Measurements from ENCODE around the gene GAPVD1.

Gene GAPVD1

DNA sequence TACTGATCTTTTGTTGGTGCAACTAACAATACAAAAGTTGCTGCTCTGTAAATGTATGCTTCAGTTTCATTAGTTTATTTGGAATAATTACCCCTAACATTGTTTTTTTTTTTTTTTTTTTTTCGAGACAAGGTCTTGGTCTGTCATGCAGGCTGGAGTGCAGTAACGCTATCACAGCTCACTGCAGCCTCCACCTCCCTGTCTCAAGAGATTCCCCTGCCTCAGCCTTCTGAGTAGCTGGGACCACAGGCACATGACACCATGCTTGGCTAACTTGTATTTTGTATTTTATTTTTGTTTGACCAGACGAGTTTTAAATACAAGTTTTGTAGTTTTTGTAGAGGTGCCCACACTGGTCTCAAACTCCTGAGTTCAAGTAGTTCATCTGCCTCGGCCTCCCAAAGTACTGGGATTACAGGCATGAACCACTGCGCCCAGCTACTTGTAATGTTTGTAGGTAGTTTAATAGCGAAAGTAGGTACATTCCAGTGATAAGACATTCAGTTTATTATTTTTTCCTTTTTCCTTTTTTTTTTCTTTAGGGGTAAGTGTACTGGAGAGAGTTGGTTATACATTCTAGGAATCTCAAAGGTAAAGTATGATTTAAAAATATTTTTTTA lies 6.9 kb downstream of the GAPVD1 start:
- Histone ChIP-seq H3K27me3 (ENCODE audit: insufficient read depth, poor library complexity, severe bottlenecking) (no peaks in the 10 kb centered on the region), H3K27ac (replicated peaks) (no peak overlapping the region), H3K4me3 (replicated peaks; ENCODE audit: insufficient read depth, low read length) (no peak overlapping the region)
- TF ChIP-seq, protein P1, sequence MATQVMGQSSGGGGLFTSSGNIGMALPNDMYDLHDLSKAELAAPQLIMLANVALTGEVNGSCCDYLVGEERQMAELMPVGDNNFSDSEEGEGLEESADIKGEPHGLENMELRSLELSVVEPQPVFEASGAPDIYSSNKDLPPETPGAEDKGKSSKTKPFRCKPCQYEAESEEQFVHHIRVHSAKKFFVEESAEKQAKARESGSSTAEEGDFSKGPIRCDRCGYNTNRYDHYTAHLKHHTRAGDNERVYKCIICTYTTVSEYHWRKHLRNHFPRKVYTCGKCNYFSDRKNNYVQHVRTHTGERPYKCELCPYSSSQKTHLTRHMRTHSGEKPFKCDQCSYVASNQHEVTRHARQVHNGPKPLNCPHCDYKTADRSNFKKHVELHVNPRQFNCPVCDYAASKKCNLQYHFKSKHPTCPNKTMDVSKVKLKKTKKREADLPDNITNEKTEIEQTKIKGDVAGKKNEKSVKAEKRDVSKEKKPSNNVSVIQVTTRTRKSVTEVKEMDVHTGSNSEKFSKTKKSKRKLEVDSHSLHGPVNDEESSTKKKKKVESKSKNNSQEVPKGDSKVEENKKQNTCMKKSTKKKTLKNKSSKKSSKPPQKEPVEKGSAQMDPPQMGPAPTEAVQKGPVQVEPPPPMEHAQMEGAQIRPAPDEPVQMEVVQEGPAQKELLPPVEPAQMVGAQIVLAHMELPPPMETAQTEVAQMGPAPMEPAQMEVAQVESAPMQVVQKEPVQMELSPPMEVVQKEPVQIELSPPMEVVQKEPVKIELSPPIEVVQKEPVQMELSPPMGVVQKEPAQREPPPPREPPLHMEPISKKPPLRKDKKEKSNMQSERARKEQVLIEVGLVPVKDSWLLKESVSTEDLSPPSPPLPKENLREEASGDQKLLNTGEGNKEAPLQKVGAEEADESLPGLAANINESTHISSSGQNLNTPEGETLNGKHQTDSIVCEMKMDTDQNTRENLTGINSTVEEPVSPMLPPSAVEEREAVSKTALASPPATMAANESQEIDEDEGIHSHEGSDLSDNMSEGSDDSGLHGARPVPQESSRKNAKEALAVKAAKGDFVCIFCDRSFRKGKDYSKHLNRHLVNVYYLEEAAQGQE (IDR thresholded peaks at IDR 0.05; ENCODE audit: insufficient replicate concordance, low read depth) = no peak
- TF ChIP-seq GABPA (IDR thresholded peaks at IDR 0.05; ENCODE audit: low read depth) (no peak), SPI1 (IDR thresholded peaks at IDR 0.05; ENCODE audit: borderline replicate concordance, low read depth) (no peak), POLR2AphosphoS5 (IDR thresholded peaks at IDR 0.05; ENCODE audit: low read depth) (no peak)
- TF ChIP-seq, protein P2, sequence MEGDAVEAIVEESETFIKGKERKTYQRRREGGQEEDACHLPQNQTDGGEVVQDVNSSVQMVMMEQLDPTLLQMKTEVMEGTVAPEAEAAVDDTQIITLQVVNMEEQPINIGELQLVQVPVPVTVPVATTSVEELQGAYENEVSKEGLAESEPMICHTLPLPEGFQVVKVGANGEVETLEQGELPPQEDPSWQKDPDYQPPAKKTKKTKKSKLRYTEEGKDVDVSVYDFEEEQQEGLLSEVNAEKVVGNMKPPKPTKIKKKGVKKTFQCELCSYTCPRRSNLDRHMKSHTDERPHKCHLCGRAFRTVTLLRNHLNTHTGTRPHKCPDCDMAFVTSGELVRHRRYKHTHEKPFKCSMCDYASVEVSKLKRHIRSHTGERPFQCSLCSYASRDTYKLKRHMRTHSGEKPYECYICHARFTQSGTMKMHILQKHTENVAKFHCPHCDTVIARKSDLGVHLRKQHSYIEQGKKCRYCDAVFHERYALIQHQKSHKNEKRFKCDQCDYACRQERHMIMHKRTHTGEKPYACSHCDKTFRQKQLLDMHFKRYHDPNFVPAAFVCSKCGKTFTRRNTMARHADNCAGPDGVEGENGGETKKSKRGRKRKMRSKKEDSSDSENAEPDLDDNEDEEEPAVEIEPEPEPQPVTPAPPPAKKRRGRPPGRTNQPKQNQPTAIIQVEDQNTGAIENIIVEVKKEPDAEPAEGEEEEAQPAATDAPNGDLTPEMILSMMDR (IDR thresholded peaks at IDR 0.05; ENCODE audit: insufficient read depth, low read length) = no peak
- DNase-seq (ENCODE audit: low read depth in 1 of 2, low spot score in 1 of 2) = no peak

DNA sequence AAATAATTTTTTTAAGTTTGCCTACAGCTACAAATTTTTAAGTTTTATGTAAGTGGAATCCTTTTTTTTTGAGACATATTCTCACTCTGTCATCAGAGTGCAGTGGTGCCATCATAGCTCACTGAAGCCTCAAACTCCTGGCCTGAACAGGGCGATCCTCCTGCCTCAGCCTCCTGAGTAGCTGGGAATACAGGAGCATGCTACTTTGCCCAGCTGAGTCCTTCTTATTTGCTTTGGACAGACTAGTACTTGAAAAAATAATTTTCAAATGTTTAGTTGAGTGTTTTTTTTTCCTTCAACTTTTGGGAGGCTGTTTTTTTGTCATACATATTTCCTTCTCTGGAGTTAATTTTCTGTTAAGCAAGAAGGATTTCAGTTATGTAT lies 7.4 kb downstream of the GAPVD1 start:
- Histone ChIP-seq H3K4me3 (replicated peaks; ENCODE audit: insufficient read depth, low read length) (no peak overlapping the region), H3K27ac (replicated peaks) (no peak overlapping the region), H3K27me3 (ENCODE audit: insufficient read depth, poor library complexity, severe bottlenecking) (no peaks in the 10 kb centered on the region)
- no peak for DNase-seq (ENCODE audit: low read depth in 1 of 2, low spot score in 1 of 2)
- TF ChIP-seq POLR2AphosphoS5 (IDR thresholded peaks at IDR 0.05; ENCODE audit: low read depth) (no peak), GABPA (IDR thresholded peaks at IDR 0.05; ENCODE audit: low read depth) (no peak), SPI1 (IDR thresholded peaks at IDR 0.05; ENCODE audit: borderline replicate concordance, low read depth) (no peak)
- TF ChIP-seq, protein P2 (IDR thresholded peaks at IDR 0.05; ENCODE audit: insufficient read depth, low read length) = no peak
- TF ChIP-seq, protein P1 (IDR thresholded peaks at IDR 0.05; ENCODE audit: insufficient replicate concordance, low read depth) = no peak

DNA sequence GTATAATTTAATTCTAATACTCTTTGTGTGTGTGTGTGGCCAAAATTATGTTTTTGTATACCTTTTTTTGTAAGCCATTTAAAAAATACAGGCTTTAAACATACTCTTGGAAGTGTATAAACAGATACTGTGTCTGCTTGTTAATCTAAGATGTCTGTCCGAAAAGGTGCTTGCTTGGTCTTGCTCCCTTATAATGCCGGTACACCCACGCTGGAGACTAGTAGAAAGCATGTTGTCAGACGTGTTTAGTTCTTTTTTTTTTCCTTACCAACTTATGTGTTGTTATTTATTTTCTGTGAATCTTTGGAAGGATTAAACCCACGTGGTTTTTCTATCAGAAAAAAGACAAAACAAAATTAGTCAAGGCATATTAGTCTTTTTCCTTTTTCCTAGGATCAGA lies 9.5 kb downstream of the GAPVD1 start:
- TF ChIP-seq, protein P2 (IDR thresholded peaks at IDR 0.05; ENCODE audit: insufficient read depth, low read length) = no peak
- TF ChIP-seq, protein P1 (IDR thresholded peaks at IDR 0.05; ENCODE audit: insufficient replicate concordance, low read depth) = no peak
- TF ChIP-seq SPI1 (IDR thresholded peaks at IDR 0.05; ENCODE audit: borderline replicate concordance, low read depth) = no peak
- TF ChIP-seq POLR2AphosphoS5 (IDR thresholded peaks at IDR 0.05; ENCODE audit: low read depth) = no peak
- TF ChIP-seq GABPA (IDR thresholded peaks at IDR 0.05; ENCODE audit: low read depth) = no peak
- Histone ChIP-seq H3K4me3 (replicated peaks; ENCODE audit: insufficient read depth, low read length) (no peak overlapping the region), H3K27ac (replicated peaks) (no peak overlapping the region), H3K27me3 (ENCODE audit: insufficient read depth, poor library complexity, severe bottlenecking) (no peaks in the 10 kb centered on the region)
- no peak for DNase-seq (ENCODE audit: low read depth in 1 of 2, low spot score in 1 of 2)
